PC-3 (cell line): Measurements from ENCODE around the gene DNAJC5.

Experiments used
- CTCF ChIP-seq: fragments of 300-600 bp; sonication (generic); conservative IDR thresholded peaks from 2 replicates; pipeline ENCODE4 v1.5.1; 2017; ENCODE audit warnings: antibody characterized with exemption, low read depth, mild to moderate bottlenecking, low read length
- EZH2 ChIP-seq: fragments of 300-600 bp; sonication (generic); IDR thresholded peaks from one replicate; pipeline ENCODE4 v1.6.1; 2017; ENCODE audit warnings: antibody characterized with exemption, mild to moderate bottlenecking, low read length; ENCODE audit not compliant: unreplicated experiment

GRCh38 chr20:63913768-63914167 lies 18.8 kb downstream of the DNAJC5 start:
- TF ChIP-seq CTCF, result no peak
- TF ChIP-seq EZH2, result no peak
